Colonic mucosa (tissue), 4 donors: ENCODE measurements around the gene NTM. TPM values are rescaled to one million over a fixed set of nuclear protein-coding genes. Genes with fewer than 3 reads are reported as not detected.
"Not testable (repeated sequence)": the region's sequence is repeated elsewhere in the genome, so short reads cannot be mapped to it uniquely, and the experiment has no call there.

Source experiments
- DNase-seq: peaks from one replicate; pipeline ENCODE4 v3.0.0-alpha.2; 2020
- H3K27ac ChIP-seq: fragments of 200-600 bp; one replicate; pipeline ENCODE4 v1.8.0; 2021
- H3K27me3 ChIP-seq: fragments of 200-600 bp; one replicate; pipeline ENCODE4 v1.8.0; 2021
- H3K36me3 ChIP-seq: fragments of 200-600 bp; one replicate; pipeline ENCODE4 v1.8.0; 2021
- H3K4me1 ChIP-seq: fragments of 200-600 bp; one replicate; pipeline ENCODE4 v1.8.0; 2021; ENCODE audit warnings: mild to moderate bottlenecking
- H3K4me3 ChIP-seq: fragments of 200-600 bp; one replicate; pipeline ENCODE4 v1.8.0; 2021
- H3K9ac ChIP-seq, 2 donors: one replicate each; pipeline ENCODE4 v1.7.0; 2013; ENCODE audit warnings: control low read depth in 2 of 2, low read depth in 2 of 2, low read length in 2 of 2
- H3K9me3 ChIP-seq: fragments of 200-600 bp; one replicate; pipeline ENCODE4 v1.8.0; 2021
- CTCF ChIP-seq: fragments of 200-600 bp; IDR thresholded peaks from one replicate; pipeline ENCODE4 v1.8.0; 2022; ENCODE audit warnings: antibody characterized with exemption, mild to moderate bottlenecking
- intact Hi-C: fragments of 100-400 bp; cut with DNase I; formaldehyde crosslinking; loops from one replicate; pipeline ENCODE4 v1.14.1; 2022
- total RNA-seq, 2 donors: library from RNA; stranded (reverse); fragmentation: NEBNext Ultra II Directional in 1 of 2; extraction: Animal tissue kit (Norgen Biotek cat#: 25700) in 1 of 2; gene quantifications; one replicate each; pipeline ENCODE4 v1.2.1, GENCODE V29; 2021
- donor health status: healthy.
- donor health status: DM: no; HTN: no; CAD: no.
- donor health status: DM: no; HTN: no; CAD: no.

Gene NTM
- total RNA-seq, 2 donors from 2014 or later, result 1.6 to 2.8 TPM

GRCh38 chr11:131486100-131486499 lies 115.7 kb downstream of the NTM start:
- Histone ChIP-seq H3K4me3 (no peak overlapping the region), H3K27me3 (no peaks in the 10 kb centered on the region), H3K9ac (no peak overlapping the region), H3K9me3 (no peaks in the 10 kb centered on the region), H3K36me3 (no peaks in the 10 kb centered on the region), H3K4me1 (no peaks in the 10 kb centered on the region), H3K27ac (no peak overlapping the region)
- TF ChIP-seq CTCF, result no peak
- intact Hi-C loops, result no loop called here
- no peak for DNase-seq

GRCh38 chr11:131486937-131487635 lies 116.7 kb downstream of the NTM start:
- H3K9ac ChIP-seq, result no peak overlapping the region
- no peaks in the 10 kb centered on the region for H3K36me3 ChIP-seq
- H3K4me1 ChIP-seq, result no peaks in the 10 kb centered on the region
- no peak overlapping the region for H3K27ac ChIP-seq
- DNase-seq, result no peak
- no peak for TF ChIP-seq CTCF
- no peak overlapping the region for H3K4me3 ChIP-seq
- H3K9me3 ChIP-seq, result no peaks in the 10 kb centered on the region
- intact Hi-C loops, result no loop called here
- H3K27me3 ChIP-seq, result no peaks in the 10 kb centered on the region

DNA sequence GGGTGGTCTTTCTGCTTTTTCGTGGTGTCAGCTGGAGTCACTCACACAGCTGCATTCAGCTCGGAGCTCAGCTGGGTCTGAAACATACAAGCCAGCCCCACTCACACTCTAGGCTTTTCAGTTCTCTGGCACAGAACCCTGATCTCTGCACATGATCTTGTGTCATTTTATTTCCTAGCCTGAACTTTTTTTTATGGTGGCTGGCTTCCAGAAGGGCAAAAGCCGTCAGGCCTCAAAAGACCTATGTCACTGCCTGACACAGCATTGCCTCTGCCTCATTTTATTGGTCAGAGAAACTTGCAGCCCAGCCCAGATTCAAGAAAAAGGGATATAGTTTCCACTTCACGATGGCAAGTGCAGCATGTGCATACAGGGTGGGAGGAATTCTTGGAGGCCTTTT lies 117.8 kb downstream of the NTM start:
- H3K27ac ChIP-seq, result no peak overlapping the region
- intact Hi-C loops, result no loop called here
- H3K27me3 ChIP-seq, result no peaks in the 10 kb centered on the region
- no peak for TF ChIP-seq CTCF
- no peak overlapping the region for H3K4me3 ChIP-seq
- no peak for DNase-seq
- no peaks in the 10 kb centered on the region for H3K4me1 ChIP-seq
- no peaks in the 10 kb centered on the region for H3K36me3 ChIP-seq
- H3K9me3 ChIP-seq, result no peaks in the 10 kb centered on the region
- no peak overlapping the region for H3K9ac ChIP-seq

GRCh38 chr11:131491503-131491902 lies 121.1 kb downstream of the NTM start:
- H3K9me3 ChIP-seq, result no peaks in the 10 kb centered on the region
- intact Hi-C loops, result no loop called here
- no peak for TF ChIP-seq CTCF
- no peak overlapping the region for H3K27ac ChIP-seq
- H3K9ac ChIP-seq, result no peak overlapping the region
- no peaks in the 10 kb centered on the region for H3K36me3 ChIP-seq
- no peak for DNase-seq
- no peaks in the 10 kb centered on the region for H3K27me3 ChIP-seq
- no peaks in the 10 kb centered on the region for H3K4me1 ChIP-seq
- no peak overlapping the region for H3K4me3 ChIP-seq

GRCh38 chr11:131495423-131495822 lies 125.0 kb downstream of the NTM start:
- H3K36me3 ChIP-seq, result no peaks in the 10 kb centered on the region
- intact Hi-C loops, result no loop called here
- H3K27ac ChIP-seq, result no peak overlapping the region
- H3K4me1 ChIP-seq, result no peaks in the 10 kb centered on the region
- H3K9ac ChIP-seq, result no peak overlapping the region
- no peaks in the 10 kb centered on the region for H3K9me3 ChIP-seq
- peak; percentile 22 for DNase-seq
- TF ChIP-seq CTCF, result no peak
- H3K4me3 ChIP-seq, result no peak overlapping the region
- no peaks in the 10 kb centered on the region for H3K27me3 ChIP-seq

DNA sequence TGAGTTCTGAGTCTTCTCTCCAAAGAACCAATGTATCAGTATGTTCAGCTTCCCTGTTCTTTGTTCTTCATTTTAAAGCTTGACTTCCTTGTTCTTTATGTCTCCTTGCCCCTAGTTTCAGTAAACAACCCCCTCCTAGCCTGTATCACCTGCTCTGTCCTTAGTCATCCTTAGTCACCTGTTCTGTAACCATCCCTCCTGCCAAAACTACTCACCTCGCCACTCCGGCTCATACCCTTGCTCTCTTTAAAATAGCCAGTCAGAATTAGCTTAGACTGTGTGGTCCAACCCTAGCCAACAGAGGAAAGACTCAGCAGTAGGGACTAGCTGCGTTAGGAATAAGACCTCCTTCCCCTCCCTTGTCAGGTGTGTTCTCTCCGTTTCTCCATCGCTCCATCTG lies 127.3 kb downstream of the NTM start:
- not testable (repeated sequence) for H3K27ac ChIP-seq

More for the DNA sequence above, 127.3 kb downstream of the NTM start:
- intact Hi-C loops, H3K36me3 ChIP-seq, H3K27me3 ChIP-seq, H3K9ac ChIP-seq, H3K4me3 ChIP-seq, H3K4me1 ChIP-seq, DNase-seq, H3K9me3 ChIP-seq: not testable (repeated sequence)
